Choroid plexus epithelial cell (primary cell): Measurements from ENCODE around the gene ENAM.
"Not testable (repeated sequence)": the region's sequence is repeated elsewhere in the genome, so short reads cannot be mapped to it uniquely, and the experiment has no call there.

ENCODE experiments used
- DNase-seq: peaks from one replicate; pipeline ENCODE4 v3.0.0-alpha.2; 2010; ENCODE audit warnings: low read depth
- H3K4me3 ChIP-seq: 2 replicates; pipeline ENCODE4 v1.5.1; 2011; ENCODE audit warnings: low read depth, mild to moderate bottlenecking, control low read depth, low read length, moderate library complexity
- TF ChIP-seq, protein P1 (sequence below): conservative IDR thresholded peaks from 2 replicates; pipeline ENCODE4 v1.5.1; 2011; ENCODE audit warnings: low read depth, mild to moderate bottlenecking, control low read depth, inconsistent platforms, low read length, moderate library complexity

Gene ENAM

DNA sequence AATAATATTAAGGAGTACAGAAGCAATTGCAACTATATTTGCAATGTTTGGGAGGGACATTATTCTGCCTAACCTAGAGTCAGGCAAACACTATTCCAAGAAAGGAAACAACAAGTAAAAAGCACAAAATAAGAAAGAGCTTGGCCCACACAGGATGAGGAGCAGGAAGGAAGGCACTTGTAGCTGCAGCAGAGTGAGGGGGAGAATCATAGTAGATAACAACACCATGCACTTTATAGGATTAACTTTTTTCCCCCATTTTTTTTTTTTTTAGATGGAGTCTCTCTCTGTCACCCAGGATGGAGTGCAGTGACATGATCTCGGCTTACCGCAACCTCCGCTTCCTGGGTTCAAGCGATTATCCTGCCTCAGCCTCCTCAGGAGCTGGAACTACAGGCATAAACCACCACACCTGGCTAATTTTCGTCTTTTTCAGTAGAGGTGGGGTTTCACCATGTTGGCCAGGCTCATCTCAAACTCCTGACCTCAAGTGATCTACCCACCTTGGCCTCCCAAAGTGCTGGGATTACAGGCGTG, 48.1 kb downstream of the ENAM start:
- H3K4me3 ChIP-seq: no peak overlapping the region
- DNase-seq: no peak
- TF ChIP-seq, protein P1, sequence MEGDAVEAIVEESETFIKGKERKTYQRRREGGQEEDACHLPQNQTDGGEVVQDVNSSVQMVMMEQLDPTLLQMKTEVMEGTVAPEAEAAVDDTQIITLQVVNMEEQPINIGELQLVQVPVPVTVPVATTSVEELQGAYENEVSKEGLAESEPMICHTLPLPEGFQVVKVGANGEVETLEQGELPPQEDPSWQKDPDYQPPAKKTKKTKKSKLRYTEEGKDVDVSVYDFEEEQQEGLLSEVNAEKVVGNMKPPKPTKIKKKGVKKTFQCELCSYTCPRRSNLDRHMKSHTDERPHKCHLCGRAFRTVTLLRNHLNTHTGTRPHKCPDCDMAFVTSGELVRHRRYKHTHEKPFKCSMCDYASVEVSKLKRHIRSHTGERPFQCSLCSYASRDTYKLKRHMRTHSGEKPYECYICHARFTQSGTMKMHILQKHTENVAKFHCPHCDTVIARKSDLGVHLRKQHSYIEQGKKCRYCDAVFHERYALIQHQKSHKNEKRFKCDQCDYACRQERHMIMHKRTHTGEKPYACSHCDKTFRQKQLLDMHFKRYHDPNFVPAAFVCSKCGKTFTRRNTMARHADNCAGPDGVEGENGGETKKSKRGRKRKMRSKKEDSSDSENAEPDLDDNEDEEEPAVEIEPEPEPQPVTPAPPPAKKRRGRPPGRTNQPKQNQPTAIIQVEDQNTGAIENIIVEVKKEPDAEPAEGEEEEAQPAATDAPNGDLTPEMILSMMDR: no peak

DNA sequence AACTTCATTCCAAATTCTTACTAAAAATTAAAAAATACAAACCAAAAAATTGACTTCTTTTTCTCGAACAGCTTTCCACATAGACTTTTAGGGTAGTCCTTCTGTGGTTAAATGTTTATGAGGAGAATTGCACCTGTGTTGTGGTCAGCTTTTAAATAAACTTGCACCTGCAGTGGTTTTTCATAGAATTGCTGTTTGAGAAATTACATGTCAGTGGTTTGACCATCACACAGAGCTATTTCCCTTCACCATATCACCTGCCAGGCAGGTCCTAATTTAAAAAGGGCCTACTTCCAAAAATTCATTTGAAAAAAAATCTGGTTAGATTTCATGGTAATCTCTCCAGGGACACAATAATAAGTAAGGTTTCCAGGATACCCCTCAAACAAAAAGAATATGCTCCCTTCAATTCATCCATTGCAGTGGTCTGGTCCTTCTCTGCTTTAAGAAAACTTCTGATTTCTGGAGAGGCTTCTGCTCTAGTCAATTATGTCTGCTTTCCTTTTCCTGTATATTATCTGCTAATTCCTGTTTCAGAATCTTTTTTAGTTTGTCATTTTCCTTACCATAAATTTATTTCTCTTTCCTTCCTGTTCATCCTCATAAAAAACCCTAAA, 49.9 kb downstream of the ENAM start:
- TF ChIP-seq, protein P1: no peak
- no peak overlapping the region for H3K4me3 ChIP-seq
- no peak for DNase-seq

- no peak overlapping the region for H3K4me3 ChIP-seq
- DNase-seq: no peak
- TF ChIP-seq, protein P1: no peak
Observed at GRCh38 chr4:70680934-70681333, 52.4 kb downstream of the ENAM start.

DNA sequence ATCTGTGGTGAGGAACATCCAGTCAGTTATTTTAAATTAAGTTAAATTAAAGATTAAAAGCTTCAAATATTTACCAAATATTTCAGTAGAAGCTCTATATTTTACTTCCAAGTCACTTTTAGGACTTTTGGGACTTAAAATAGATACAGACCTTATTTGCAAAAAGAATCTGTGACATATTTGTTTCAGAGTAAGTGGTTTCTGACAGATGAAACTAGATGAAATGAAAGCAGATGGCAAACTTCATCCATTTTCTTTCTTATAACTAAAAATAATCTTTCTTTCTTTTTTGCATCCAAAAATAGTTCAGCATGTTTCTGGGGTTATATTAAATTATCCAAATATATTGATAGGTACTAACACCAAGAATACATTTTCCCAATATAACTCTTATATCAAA, 53.2 kb downstream of the ENAM start:
- H3K4me3 ChIP-seq: no peak overlapping the region
- no peak for DNase-seq
- TF ChIP-seq, protein P1: no peak

GRCh38 chr4:70682142-70682541, 53.6 kb downstream of the ENAM start:
- DNase-seq, H3K4me3 ChIP-seq: not testable (repeated sequence)

DNA sequence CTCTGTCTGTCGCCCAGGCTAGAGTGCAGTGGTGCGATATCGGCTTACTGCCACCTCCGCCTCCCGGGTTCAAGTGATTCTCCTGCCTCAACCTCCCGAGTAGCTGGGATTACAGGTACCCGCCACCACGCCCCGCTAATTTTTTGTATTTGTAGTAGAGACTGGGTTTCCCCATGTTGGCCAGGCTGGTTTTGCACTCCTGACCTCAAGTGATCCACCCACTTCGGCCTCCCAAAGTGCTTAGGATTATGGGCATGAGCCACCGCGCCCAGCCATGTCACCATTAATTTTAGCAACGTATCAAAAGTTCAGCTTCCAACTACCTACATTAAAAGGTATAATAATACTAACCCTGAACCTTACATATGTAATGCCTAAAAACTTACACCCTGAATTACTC, 58.8 kb downstream of the ENAM start:
- peak overlapping the region; percentile 99 for H3K4me3 ChIP-seq
- no peak for DNase-seq
- TF ChIP-seq, protein P1: no peak

DNA sequence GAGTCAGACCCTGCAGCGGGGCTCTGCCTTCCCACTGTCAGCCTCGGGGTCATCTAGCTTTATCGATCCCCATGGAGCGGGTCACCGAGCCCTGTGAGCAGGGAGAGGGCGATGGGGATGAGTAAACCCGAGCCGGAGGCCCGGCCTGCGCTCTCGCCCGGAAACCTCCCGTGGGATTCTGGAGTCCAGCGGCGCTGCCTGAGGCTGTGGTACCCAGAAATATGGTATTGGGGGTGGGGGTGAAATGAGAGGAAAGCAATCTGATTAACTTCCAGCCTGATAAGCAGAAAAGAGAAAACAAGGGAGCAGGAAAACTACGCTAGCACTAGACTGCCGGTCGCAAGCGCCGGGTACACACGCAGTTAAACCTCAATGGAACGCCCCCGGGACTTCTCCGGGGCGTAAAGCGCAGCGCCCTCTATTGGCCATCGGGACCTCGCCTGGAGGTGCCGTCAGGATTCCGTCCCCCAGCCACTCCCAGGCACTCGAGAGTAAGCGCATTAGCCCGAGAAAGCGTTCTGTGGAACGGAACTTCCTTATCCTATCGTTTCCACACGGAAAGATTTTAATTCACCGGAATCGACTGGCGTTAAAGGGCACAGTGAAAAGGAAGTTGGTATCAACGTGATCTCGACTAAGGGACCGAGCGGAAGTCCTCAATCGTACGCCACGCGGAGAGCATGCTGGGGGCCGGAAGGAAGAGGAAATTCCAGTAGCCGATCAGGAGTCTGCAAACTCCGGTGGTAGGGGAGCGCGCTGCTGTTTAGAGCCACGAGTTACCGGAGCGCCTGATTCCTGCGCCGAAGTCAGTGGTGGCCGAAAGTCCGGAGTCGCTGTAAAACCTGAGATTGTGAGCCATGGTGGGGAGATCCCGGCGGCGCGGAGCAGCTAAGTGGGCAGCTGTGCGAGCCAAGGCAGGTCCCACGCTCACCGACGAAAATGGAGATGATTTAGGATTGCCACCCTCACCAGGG, 59.6 kb downstream of the ENAM start, which contains the start of gene UTP3:
Gene UTP3, plus strand, starts transcription at position 712 of the 974 bp plus-strand sequence. Its CDS starts 146 bp downstream, at position 858.
- peak; percentile 99 for DNase-seq
- TF ChIP-seq, protein P1: peak; percentile 93
- H3K4me3 ChIP-seq: peak within 1 kb of the TSS; percentile 99
